Chondrocyte (in vitro differentiated cells): Measurements from ENCODE around the gene CFAP77. TPM values are rescaled to one million over a fixed set of nuclear protein-coding genes. Genes with fewer than 3 reads are reported as not detected.

Experiments
- DNase-seq: peaks from one replicate; pipeline ENCODE4 v3.0.0; 2021; ENCODE audit warnings: mixed read lengths, low spot score
- H3K27ac Mint-ChIP-seq: one replicate; pipeline ENCODE4 v1.8.0; 2021; ENCODE audit warnings: mild to moderate bottlenecking, moderate library complexity, mixed read lengths; ENCODE audit not compliant: unreplicated experiment
- H3K27me3 Mint-ChIP-seq: 2 replicates; pipeline ENCODE4 v1.8.0; 2021; ENCODE audit warnings: low read depth, mixed read lengths
- H3K36me3 Mint-ChIP-seq: 2 replicates; pipeline ENCODE4 v1.8.0; 2021; ENCODE audit warnings: low read depth, mixed read lengths
- H3K4me1 Mint-ChIP-seq: 2 replicates; pipeline ENCODE4 v1.8.0; 2021; ENCODE audit warnings: low read depth, mild to moderate bottlenecking, mixed read lengths
- H3K4me3 Mint-ChIP-seq: one replicate; pipeline ENCODE4 v1.8.0; 2021; ENCODE audit warnings: mild to moderate bottlenecking, moderate library complexity, mixed read lengths; ENCODE audit not compliant: unreplicated experiment
- H3K9me3 Mint-ChIP-seq: 2 replicates; pipeline ENCODE4 v1.8.0; 2021; ENCODE audit warnings: low read depth, mixed read lengths
- total RNA-seq: library from RNA; stranded (reverse); gene quantifications from 3 replicates; pipeline ENCODE4 v1.2.1, GENCODE V29; 2021
- TF ChIP-seq, protein P1 (sequence below): fragments of 200-600 bp; sonication (generic); IDR thresholded peaks from 2 replicates; pipeline ENCODE4 v1.5.0; 2021; ENCODE audit warnings: antibody characterized with exemption, mild to moderate bottlenecking, moderate library complexity

The CFAP77 gene
- total RNA-seq, 1 donor from 2014 or later, result 0.47 TPM

DNA sequence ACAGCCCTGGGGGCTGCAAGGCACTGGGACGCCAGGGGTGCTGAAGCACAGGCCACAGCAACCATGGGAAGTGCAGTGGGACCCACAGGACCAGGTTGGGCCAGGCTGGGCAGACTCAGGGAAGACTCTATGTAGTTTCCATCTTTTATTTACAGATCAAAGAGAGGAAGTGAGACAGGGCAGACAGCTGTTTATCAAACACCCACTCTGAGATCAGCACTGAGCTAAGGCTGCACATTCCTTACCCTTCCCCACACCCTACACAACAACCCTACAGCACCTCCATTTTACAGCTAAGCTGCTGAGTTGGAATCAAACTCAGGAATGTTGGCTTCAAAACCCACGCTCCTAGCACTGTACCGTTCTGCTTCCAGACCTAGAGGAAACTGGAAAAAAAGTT, 192.2 kb downstream of the CFAP77 start:
- peaks cover 21% of the 10 kb centered on the region for H3K36me3 Mint-ChIP-seq
- no peaks in the 10 kb centered on the region for H3K27me3 Mint-ChIP-seq
- H3K4me3 Mint-ChIP-seq, result no peak overlapping the region
- DNase-seq, result no peak
- peaks cover 6% of the 10 kb centered on the region for H3K4me1 Mint-ChIP-seq
- no peaks in the 10 kb centered on the region for H3K9me3 Mint-ChIP-seq
- TF ChIP-seq, protein P1, sequence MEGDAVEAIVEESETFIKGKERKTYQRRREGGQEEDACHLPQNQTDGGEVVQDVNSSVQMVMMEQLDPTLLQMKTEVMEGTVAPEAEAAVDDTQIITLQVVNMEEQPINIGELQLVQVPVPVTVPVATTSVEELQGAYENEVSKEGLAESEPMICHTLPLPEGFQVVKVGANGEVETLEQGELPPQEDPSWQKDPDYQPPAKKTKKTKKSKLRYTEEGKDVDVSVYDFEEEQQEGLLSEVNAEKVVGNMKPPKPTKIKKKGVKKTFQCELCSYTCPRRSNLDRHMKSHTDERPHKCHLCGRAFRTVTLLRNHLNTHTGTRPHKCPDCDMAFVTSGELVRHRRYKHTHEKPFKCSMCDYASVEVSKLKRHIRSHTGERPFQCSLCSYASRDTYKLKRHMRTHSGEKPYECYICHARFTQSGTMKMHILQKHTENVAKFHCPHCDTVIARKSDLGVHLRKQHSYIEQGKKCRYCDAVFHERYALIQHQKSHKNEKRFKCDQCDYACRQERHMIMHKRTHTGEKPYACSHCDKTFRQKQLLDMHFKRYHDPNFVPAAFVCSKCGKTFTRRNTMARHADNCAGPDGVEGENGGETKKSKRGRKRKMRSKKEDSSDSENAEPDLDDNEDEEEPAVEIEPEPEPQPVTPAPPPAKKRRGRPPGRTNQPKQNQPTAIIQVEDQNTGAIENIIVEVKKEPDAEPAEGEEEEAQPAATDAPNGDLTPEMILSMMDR, result no peak
- no peak overlapping the region for H3K27ac Mint-ChIP-seq

DNA sequence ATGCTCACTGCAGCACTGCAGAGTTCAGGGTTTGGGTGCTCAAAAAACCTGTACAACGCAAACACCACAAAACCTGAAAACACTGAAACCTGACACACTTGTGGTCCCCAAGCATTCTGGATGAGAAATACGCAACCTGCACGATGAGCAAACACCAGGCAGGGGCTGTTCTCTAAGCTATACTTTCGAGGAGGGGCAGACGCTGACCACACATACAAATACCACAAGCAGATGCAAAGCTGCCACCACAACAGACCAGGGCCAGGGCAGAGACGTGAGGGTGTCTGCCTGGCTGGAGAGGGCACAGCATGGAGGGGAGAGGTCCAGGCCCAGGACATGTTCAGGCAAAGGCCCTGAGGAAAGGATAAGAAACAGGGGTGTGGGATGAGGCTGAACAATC, 195.4 kb downstream of the CFAP77 start:
- no peak overlapping the region for H3K4me3 Mint-ChIP-seq
- no peaks in the 10 kb centered on the region for H3K4me1 Mint-ChIP-seq
- peaks cover 31% of the 10 kb centered on the region for H3K36me3 Mint-ChIP-seq
- no peak for DNase-seq
- H3K9me3 Mint-ChIP-seq, result no peaks in the 10 kb centered on the region
- H3K27me3 Mint-ChIP-seq, result no peaks in the 10 kb centered on the region
- no peak overlapping the region for H3K27ac Mint-ChIP-seq
- TF ChIP-seq, protein P1, result no peak

DNA sequence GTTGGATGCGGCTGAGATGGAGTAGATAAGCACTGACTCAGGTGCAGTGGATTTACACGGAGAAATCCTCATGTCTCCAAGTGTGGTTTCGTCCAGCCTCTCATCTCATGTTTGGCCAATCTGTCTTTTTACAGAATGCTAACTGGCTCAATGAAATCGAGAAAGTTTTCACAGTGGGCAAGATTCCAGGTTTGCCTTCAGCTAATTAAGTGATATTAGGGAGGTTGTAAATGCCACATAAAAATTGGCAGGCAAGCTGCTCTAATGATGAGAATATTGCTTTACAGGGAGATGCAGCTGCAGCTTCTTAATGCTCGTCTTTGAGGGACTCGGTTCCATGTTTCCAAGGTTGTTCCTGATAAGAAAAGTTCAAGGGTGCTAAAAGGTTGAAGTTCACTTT, 196.1 kb downstream of the CFAP77 start:
- TF ChIP-seq, protein P1, result no peak
- H3K9me3 Mint-ChIP-seq, result no peaks in the 10 kb centered on the region
- H3K4me1 Mint-ChIP-seq, result no peaks in the 10 kb centered on the region
- peaks cover 34% of the 10 kb centered on the region for H3K36me3 Mint-ChIP-seq
- DNase-seq, result no peak
- H3K27ac Mint-ChIP-seq, result no peak overlapping the region
- no peaks in the 10 kb centered on the region for H3K27me3 Mint-ChIP-seq
- no peak overlapping the region for H3K4me3 Mint-ChIP-seq

DNA sequence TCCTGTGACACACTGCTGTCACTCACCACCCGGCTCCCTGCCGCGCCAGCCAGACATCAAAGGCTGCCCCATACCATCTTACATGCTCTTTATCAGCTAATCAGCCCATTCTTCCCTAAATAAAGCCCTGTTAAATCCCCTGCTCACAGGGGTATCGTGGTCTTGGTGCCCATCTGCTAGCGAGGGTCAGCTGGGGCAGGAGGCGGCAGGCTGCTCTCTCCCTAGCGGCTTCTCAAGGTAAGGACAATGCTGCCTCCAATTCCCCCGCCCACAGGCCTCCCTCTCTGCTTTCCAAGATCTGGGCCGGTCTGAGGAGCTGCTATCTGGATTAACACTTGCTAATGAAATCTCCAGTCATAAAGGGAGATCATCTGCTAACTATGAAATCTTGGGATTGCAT, 199.2 kb downstream of the CFAP77 start:
- Mint-ChIP-seq H3K9me3 (no peaks in the 10 kb centered on the region), H3K4me1 (no peaks in the 10 kb centered on the region), H3K4me3 (no peak overlapping the region), H3K27me3 (no peaks in the 10 kb centered on the region), H3K27ac (no peak overlapping the region), H3K36me3 (peaks cover 47% of the 10 kb centered on the region)
- TF ChIP-seq, protein P1, result no peak
- DNase-seq, result no peak

DNA sequence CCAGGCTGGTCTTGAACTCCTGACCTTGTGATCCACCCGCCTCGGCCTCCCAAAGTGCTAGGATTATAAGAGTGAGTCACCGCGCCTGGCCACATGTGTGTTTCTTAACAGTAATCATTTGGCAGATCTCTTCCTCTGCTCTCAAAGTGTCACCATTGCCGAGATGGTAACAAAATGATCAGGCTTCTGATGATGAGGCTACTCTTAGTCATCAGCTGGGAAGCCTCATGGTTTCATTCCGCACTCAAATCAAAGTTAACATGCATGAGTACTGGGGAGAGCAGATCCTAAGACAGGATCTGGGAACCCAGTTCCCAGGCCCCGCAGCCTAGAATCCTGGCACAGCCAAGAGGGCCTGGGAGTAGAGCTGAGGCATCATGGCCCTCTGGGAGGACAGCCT, 199.8 kb downstream of the CFAP77 start:
- no peaks in the 10 kb centered on the region for H3K9me3 Mint-ChIP-seq
- no peak for DNase-seq
- H3K4me3 Mint-ChIP-seq, result no peak overlapping the region
- no peak overlapping the region for H3K27ac Mint-ChIP-seq
- H3K4me1 Mint-ChIP-seq, result no peaks in the 10 kb centered on the region
- TF ChIP-seq, protein P1, result no peak
- peaks cover 54% of the 10 kb centered on the region for H3K36me3 Mint-ChIP-seq
- no peaks in the 10 kb centered on the region for H3K27me3 Mint-ChIP-seq
